GM06990 (cell line): ENCODE measurements around the gene ZFHX3.

Experiments
- DNase-seq: peaks from one replicate; pipeline ENCODE4 v3.0.0-alpha.2; 2011; ENCODE audit not compliant: insufficient read length; ENCODE audit errors: extremely low read depth
- H3K27me3 ChIP-seq: replicated peaks from 2 replicates; pipeline ENCODE4 v1.6.0; 2011; ENCODE audit warnings: low read length; ENCODE audit not compliant: control insufficient read depth, insufficient read depth
- H3K36me3 ChIP-seq: 2 replicates; pipeline ENCODE4 v1.5.1; 2011; ENCODE audit warnings: low read length; ENCODE audit not compliant: control insufficient read depth, insufficient read depth
- H3K4me3 ChIP-seq: replicated peaks from 2 replicates; pipeline ENCODE4 v1.5.1; 2011; ENCODE audit warnings: low read depth, mild to moderate bottlenecking, control low read depth, low read length
- CTCF ChIP-seq: IDR thresholded peaks from 2 replicates; pipeline ENCODE4 v1.5.1; 2011; ENCODE audit warnings: low read length, control low read depth, mild to moderate bottlenecking, inconsistent platforms; ENCODE audit not compliant: insufficient read depth, poor library complexity, severe bottlenecking

Gene ZFHX3

DNA sequence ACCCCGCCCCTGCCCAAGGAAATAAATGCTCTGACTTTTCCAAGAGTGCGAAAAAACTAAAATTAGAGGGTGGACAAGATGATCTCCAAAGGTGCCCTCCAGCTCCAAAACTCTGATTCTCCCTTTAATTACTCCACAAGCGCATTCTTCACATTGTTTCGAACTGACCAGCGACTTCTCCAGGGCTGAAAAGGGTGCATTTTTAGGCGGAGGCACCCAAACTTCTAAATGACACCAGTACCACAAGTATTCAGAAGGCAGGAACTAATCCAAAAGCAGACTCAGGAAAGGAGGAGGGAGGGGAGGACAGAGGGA, 750 bp downstream of the ZFHX3 start:
- TF ChIP-seq CTCF: no peak
- DNase-seq: no peak
- Histone ChIP-seq H3K4me3 (peak overlapping the region; percentile 77), H3K36me3 (no peaks in the 10 kb centered on the region), H3K27me3 (no peaks in the 10 kb centered on the region)

- TF ChIP-seq CTCF: no peak
- no peaks in the 10 kb centered on the region for H3K36me3 ChIP-seq
- H3K27me3 ChIP-seq: no peaks in the 10 kb centered on the region
- no peak overlapping the region for H3K4me3 ChIP-seq
- no peak for DNase-seq
Measured at GRCh38 chr16:73046849-73047214, 1.1 kb downstream of the ZFHX3 start.

DNA sequence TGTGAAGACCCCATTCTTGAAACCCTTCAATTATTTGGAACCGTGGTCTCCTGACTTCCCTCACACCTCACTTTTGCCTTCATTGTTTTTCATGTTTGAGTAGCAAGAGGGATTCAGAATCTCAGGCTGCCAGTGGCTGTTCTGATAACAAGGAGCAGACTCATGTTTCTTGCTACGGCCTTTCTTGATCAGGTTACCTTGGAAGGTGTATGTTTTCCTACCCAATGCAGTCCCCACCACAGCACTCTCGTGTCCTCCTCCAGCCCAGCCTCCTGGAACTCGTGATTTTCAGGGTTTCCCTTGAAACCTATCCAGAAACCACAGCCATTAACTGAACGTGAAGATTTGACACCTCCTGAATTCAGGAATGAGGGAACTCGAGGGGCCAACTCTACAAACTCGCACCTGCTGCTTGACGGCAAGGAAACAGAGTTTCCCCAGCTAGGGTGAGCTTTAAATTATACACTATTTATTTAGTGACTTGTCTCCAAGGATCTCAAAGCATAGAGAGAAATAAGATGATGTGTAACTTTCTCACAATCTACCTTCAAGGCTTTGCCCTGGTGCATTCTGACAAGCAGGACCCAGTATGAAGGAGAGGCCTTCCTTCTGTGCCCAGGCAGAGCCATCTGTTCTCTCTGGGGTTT, 1.6 kb downstream of the ZFHX3 start:
- Histone ChIP-seq H3K27me3 (no peaks in the 10 kb centered on the region), H3K4me3 (no peak overlapping the region), H3K36me3 (no peaks in the 10 kb centered on the region)
- no peak for TF ChIP-seq CTCF
- no peak for DNase-seq

GRCh38 chr16:73043828-73044467, 4.0 kb downstream of the ZFHX3 start:
- no peaks in the 10 kb centered on the region for H3K27me3 ChIP-seq
- no peaks in the 10 kb centered on the region for H3K36me3 ChIP-seq
- no peak overlapping the region for H3K4me3 ChIP-seq
- TF ChIP-seq CTCF: no peak
- DNase-seq: no peak

DNA sequence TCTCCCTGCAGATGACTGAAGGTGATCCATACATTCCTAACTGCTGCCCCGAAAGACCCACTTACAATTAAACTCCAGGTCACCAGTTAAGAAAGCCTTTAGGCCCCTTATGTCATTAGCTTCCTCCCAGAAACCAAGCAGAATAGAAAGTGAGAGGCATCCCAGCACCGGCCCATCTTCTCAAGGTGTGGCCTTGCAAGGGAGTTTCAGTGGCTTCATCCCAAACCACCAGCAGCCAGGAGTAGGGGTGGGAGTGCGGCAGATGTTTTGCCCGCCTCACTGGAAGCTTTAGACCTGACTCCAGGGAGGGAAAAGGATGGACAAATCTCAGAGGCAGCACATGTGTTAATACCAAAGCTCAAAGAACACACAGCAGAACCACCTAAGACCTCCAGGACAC, 5.1 kb downstream of the ZFHX3 start:
- no peak for TF ChIP-seq CTCF
- no peak for DNase-seq
- Histone ChIP-seq H3K36me3 (no peaks in the 10 kb centered on the region), H3K4me3 (no peak overlapping the region), H3K27me3 (no peaks in the 10 kb centered on the region)

- H3K36me3 ChIP-seq: no peaks in the 10 kb centered on the region
- no peak overlapping the region for H3K4me3 ChIP-seq
- H3K27me3 ChIP-seq: no peaks in the 10 kb centered on the region
- TF ChIP-seq CTCF: no peak
- no peak for DNase-seq
Measured at GRCh38 chr16:73041676-73042075, 6.3 kb downstream of the ZFHX3 start.
